ENCODE data around the gene PTPN1. TPM values are rescaled to one million over a fixed set of nuclear protein-coding genes. Genes with fewer than 3 reads are reported as not detected.
A peak's percentile ranks its signal among the peaks of the same experiment; 100 is the strongest.

Gene PTPN1
- total RNA-seq, 2 donors from 2014 or later: 33.2 to 37.9 TPM

GRCh38 chr20:50475681-50476292, 34.4 kb upstream of the PTPN1 start:
- Histone ChIP-seq H3K27me3 (no peaks in the 10 kb centered on the region), H3K27ac (no peak overlapping the region), H3K9ac (ENCODE audit: low read depth in 2 of 2, low read length in 2 of 2) (no peak overlapping the region), H3K4me1 (peaks cover under 1% of the 10 kb centered on the region), H3K36me3 (no peaks in the 10 kb centered on the region), H3K9me3 (no peaks in the 10 kb centered on the region), H3K4me3 (no peak overlapping the region)
- DNase-seq: peak; percentile 78
- TF ChIP-seq CTCF (IDR thresholded peaks at IDR 0.05): no peak
- intact Hi-C loops (cut with DNase I): loop anchor here (5.0 kb wide), 1 partner anchor 102 kb away; no protein-coding TSS in a partner anchor

GRCh38 chr20:50477239-50477872, 32.8 kb upstream of the PTPN1 start:
- intact Hi-C loops (cut with DNase I): loop anchor here (5.0 kb wide), 1 partner anchor 100 kb away; no protein-coding TSS in a partner anchor
- Histone ChIP-seq H3K27me3 (no peaks in the 10 kb centered on the region), H3K4me3 (no peak overlapping the region), H3K36me3 (no peaks in the 10 kb centered on the region), H3K9ac (ENCODE audit: low read depth in 2 of 2, low read length in 2 of 2) (no peak overlapping the region), H3K9me3 (no peaks in the 10 kb centered on the region), H3K27ac (no peak overlapping the region), H3K4me1 (no peaks in the 10 kb centered on the region)
- no peak for DNase-seq
- TF ChIP-seq CTCF (IDR thresholded peaks at IDR 0.05): no peak

DNA sequence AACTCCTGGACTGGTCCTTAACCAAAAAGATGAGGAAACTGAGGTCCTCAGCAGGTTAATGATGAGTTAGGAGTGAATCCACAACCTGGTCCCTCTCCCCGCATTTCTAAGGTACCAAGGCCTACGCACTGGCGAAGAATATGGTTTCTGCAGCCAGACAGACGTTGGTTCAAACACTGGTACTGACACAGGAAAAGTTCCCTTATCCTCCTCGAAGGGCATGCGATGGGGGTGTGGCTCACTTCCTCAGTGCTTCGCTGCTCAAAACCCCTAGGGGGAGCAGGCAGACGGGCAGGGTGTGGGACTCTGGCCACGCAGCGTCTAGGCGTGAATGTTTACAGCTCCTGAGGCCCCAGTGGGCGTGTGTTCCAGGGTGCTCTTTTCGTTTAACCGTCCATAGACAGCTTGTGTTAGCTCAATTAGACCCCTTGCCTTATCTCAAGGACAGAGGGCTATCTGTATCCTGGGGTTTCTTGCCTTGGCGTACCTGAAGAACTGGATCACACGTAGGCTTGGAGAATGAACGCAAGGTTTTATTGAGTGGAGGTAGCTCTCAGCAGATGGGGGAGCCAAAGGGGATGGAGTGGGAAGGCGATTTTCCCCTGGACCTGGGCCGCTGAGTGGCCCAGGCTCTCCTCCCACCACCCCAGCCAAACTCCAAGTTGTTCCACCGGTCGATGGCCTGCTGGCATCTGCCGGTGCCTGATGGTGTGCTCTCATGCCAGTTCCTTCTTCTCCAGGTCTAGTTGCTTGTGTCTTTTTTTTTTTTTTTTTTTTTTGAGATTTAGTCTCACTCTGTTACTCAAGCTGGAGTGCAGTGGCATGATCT, 31.8 kb upstream of the PTPN1 start:
- no peaks in the 10 kb centered on the region for H3K36me3 ChIP-seq
- intact Hi-C loops (cut with DNase I): loop anchor here (5.0 kb wide), 1 partner anchor 99 kb away; no protein-coding TSS in a partner anchor
- no peaks in the 10 kb centered on the region for H3K27me3 ChIP-seq
- H3K27ac ChIP-seq: no peak overlapping the region
- H3K4me1 ChIP-seq: no peaks in the 10 kb centered on the region
- DNase-seq: peak; percentile 81
- no peak overlapping the region for H3K9ac ChIP-seq (ENCODE audit: low read depth in 2 of 2, low read length in 2 of 2)
- no peak overlapping the region for H3K4me3 ChIP-seq
- no peaks in the 10 kb centered on the region for H3K9me3 ChIP-seq
- TF ChIP-seq CTCF (IDR thresholded peaks at IDR 0.05): peak; percentile 67

DNA sequence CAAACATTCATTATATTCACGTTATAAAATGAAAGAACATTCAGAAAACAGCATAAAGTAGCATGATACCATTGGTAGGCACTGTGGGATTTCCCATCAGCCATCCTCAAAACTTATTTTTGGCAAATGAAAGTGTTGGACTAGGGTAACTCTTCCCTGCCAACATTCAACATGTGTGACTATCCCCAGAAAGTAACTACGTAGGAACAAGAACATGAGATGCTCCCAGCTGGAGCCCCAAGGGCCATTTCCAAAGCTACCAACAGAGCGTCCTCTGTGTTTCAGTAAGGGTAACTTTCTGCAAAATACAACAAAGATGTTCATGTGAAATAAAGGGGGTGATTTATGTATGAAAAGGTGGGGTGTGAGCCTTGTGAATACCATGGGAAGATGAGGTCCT, 28.4 kb upstream of the PTPN1 start:
- H3K27me3 ChIP-seq: no peaks in the 10 kb centered on the region
- H3K9me3 ChIP-seq: no peaks in the 10 kb centered on the region
- no peak for TF ChIP-seq CTCF (IDR thresholded peaks at IDR 0.05)
- H3K27ac ChIP-seq: no peak overlapping the region
- no peak overlapping the region for H3K4me3 ChIP-seq
- no peak for DNase-seq
- H3K36me3 ChIP-seq: no peaks in the 10 kb centered on the region
- H3K9ac ChIP-seq (ENCODE audit: low read depth in 2 of 2, low read length in 2 of 2): no peak overlapping the region
- H3K4me1 ChIP-seq: no peaks in the 10 kb centered on the region
- intact Hi-C loops (cut with DNase I): no loop called here

DNA sequence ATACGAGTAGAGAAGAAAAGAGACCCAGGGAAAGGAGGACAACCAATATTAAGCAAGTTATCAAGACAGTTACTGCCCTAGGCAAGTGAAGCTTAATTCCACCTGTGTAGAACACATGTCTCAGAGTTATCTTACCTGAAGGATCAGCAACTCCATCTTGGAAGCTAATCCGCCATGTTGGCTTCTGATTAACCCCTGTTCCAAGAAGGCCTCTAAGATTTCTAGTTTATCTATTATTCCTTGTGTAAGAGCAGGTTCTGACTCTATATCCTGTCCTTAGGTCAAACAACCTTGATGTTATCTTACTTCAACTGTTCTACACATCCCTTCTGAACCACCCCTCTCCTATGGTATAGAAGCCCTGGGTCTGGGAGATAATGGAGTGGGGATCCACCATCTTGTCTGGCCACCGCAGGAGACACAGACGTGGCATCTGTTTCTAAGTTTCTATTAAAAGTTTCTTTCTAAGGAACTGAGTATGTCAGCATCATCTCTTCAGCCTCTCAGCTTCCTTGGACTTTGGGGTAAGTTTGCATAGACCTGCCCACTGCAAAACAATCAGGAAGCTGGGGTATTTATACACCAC, 27.7 kb upstream of the PTPN1 start:
- no peak overlapping the region for H3K27ac ChIP-seq
- H3K4me1 ChIP-seq: no peaks in the 10 kb centered on the region
- no peak overlapping the region for H3K4me3 ChIP-seq
- DNase-seq: no peak
- intact Hi-C loops (cut with DNase I): no loop called here
- no peaks in the 10 kb centered on the region for H3K27me3 ChIP-seq
- no peaks in the 10 kb centered on the region for H3K36me3 ChIP-seq
- no peak overlapping the region for H3K9ac ChIP-seq (ENCODE audit: low read depth in 2 of 2, low read length in 2 of 2)
- no peaks in the 10 kb centered on the region for H3K9me3 ChIP-seq
- TF ChIP-seq CTCF (IDR thresholded peaks at IDR 0.05): no peak

Measured in colonic mucosa (tissue), 4 donors.